Stimulated activated CD4-positive, alpha-beta T cell treated with anti-CD3 and anti-CD28 coated beads, Interleukin-4, amount 100 ng/mL, for 24 hours (primary cell): ENCODE results near the gene FTO.

Experiments
- DNase-seq: peaks from one replicate; pipeline ENCODE4 v3.0.0-alpha.2; 2020

The FTO gene

GRCh38 chr16:54140057-54140787 lies 436.3 kb downstream of the FTO start:
- no peak for DNase-seq

- no peak for DNase-seq
These were observed 436.8 kb downstream of the FTO start for GRCh38 chr16:54140788-54141136.

GRCh38 chr16:54142787-54143186 lies 438.8 kb downstream of the FTO start:
- no peak for DNase-seq

- no peak for DNase-seq
These were observed 439.5 kb downstream of the FTO start for GRCh38 chr16:54143410-54143809.

GRCh38 chr16:54143934-54144571 lies 440.1 kb downstream of the FTO start:
- DNase-seq = no peak

- DNase-seq = no peak
These were observed 440.6 kb downstream of the FTO start for GRCh38 chr16:54144572-54144947.

GRCh38 chr16:54145881-54146280 lies 441.9 kb downstream of the FTO start:
- DNase-seq = no peak

- no peak for DNase-seq
These were observed 445.0 kb downstream of the FTO start for GRCh38 chr16:54148974-54149373.

- no peak for DNase-seq
These were observed 446.9 kb downstream of the FTO start for GRCh38 chr16:54150861-54151260.

- no peak for DNase-seq
These were observed 448.6 kb downstream of the FTO start for GRCh38 chr16:54152362-54153239.

GRCh38 chr16:54153240-54153934 lies 449.4 kb downstream of the FTO start:
- DNase-seq = no peak

GRCh38 chr16:54156349-54156748 lies 452.4 kb downstream of the FTO start:
- no peak for DNase-seq

GRCh38 chr16:54158986-54159385 lies 455.0 kb downstream of the FTO start:
- DNase-seq = no peak

GRCh38 chr16:54159490-54160080 lies 455.6 kb downstream of the FTO start:
- DNase-seq = no peak

GRCh38 chr16:54160252-54160860 lies 456.4 kb downstream of the FTO start:
- DNase-seq = no peak

- no peak for DNase-seq
These were observed 457.3 kb downstream of the FTO start for GRCh38 chr16:54160939-54161897.

GRCh38 chr16:54163197-54163843 lies 459.4 kb downstream of the FTO start:
- DNase-seq = no peak

GRCh38 chr16:54164789-54165173 lies 460.8 kb downstream of the FTO start:
- no peak for DNase-seq

- no peak for DNase-seq
These were observed 461.4 kb downstream of the FTO start for GRCh38 chr16:54165174-54165911.
